GM18867 (cell line): Measurements from ENCODE around the gene NR1I2.
A peak's percentile ranks its signal among the peaks of the same experiment; 100 is the strongest.

Experiments used
- ATAC-seq: cut with Tn5 transposase; IDR thresholded peaks from one replicate; pipeline ENCODE4 v1.9.1; 2021; ENCODE audit warnings: mild to moderate bottlenecking, moderate library complexity; ENCODE audit not compliant: unreplicated experiment

Gene NR1I2

GRCh38 chr3:119781330-119782198 lies at the start of gene NR1I2:
Gene NR1I2, plus strand, starts transcription at chr3:119782101.
- ATAC-seq, result no peak

- no peak for ATAC-seq
Measured at GRCh38 chr3:119733812-119734211, 48.1 kb upstream of the NR1I2 start.

GRCh38 chr3:119738741-119739140 lies 43.2 kb upstream of the NR1I2 start:
- ATAC-seq, result no peak

- ATAC-seq, result no peak
Measured at GRCh38 chr3:119741657-119742590, 40.0 kb upstream of the NR1I2 start.

GRCh38 chr3:119743921-119744320 lies 38.0 kb upstream of the NR1I2 start:
- no peak for ATAC-seq

GRCh38 chr3:119745942-119746341 lies 36.0 kb upstream of the NR1I2 start:
- ATAC-seq, result no peak

GRCh38 chr3:119746423-119746822 lies 35.5 kb upstream of the NR1I2 start:
- ATAC-seq, result no peak

- ATAC-seq, result no peak
Measured at GRCh38 chr3:119747357-119747756, 34.5 kb upstream of the NR1I2 start.

GRCh38 chr3:119748991-119749390 lies 32.9 kb upstream of the NR1I2 start:
- ATAC-seq, result no peak

- ATAC-seq, result no peak
Measured at GRCh38 chr3:119751423-119751822, 30.5 kb upstream of the NR1I2 start.

GRCh38 chr3:119759962-119760361 lies 21.9 kb upstream of the NR1I2 start:
- peak; percentile 97 for ATAC-seq

- no peak for ATAC-seq
Measured at GRCh38 chr3:119762876-119763275, 19.0 kb upstream of the NR1I2 start.

GRCh38 chr3:119763466-119763865 lies 18.4 kb upstream of the NR1I2 start:
- no peak for ATAC-seq

- no peak for ATAC-seq
Measured at GRCh38 chr3:119765239-119765638, 16.7 kb upstream of the NR1I2 start.

GRCh38 chr3:119767936-119768601 lies 13.8 kb upstream of the NR1I2 start:
- no peak for ATAC-seq

GRCh38 chr3:119768668-119769393 lies 13.1 kb upstream of the NR1I2 start:
- no peak for ATAC-seq

- no peak for ATAC-seq
Measured at GRCh38 chr3:119769394-119770149, 12.3 kb upstream of the NR1I2 start.

GRCh38 chr3:119774444-119774843 lies 7.5 kb upstream of the NR1I2 start:
- ATAC-seq, result peak; percentile 95

- ATAC-seq, result no peak
Measured at GRCh38 chr3:119776304-119776703, 5.6 kb upstream of the NR1I2 start.

- no peak for ATAC-seq
Measured at GRCh38 chr3:119778176-119778575, 3.7 kb upstream of the NR1I2 start.
